Measurements from ENCODE around the gene SLC39A3. TPM values are rescaled to one million over a fixed set of nuclear protein-coding genes. Genes with fewer than 3 reads are reported as not detected.

Gene SLC39A3
- total RNA-seq, 1 experiment from 2014 or later, result 32.4 TPM

DNA sequence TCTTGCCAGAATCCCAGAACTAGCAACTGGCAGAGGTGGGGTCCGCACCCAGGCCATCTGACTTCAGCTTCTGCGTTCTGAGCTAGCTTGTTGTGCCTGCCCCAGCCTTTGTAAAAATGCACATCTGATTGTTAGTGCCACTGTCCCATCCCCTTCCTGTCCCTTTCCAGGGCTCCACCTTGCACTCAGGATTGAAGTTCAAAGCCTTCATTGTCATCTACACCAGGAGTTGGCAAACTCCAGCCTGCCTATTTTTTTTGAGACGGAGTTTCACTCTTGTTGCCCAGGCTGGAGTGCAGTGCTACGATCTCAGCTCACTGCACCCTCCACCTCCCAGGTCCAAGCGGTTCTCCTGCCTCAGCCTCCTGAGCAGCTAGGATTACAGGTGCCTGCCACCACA lies 48.4 kb upstream of the SLC39A3 start:
- no peak overlapping the region for H3K27ac ChIP-seq (ENCODE audit: insufficient read length, low read depth, low read length)
- H3K79me2 ChIP-seq (ENCODE audit: insufficient read depth, low read length), result peaks cover 13% of the 10 kb centered on the region; the same call in 1 of the 2 replicates
- no peak overlapping the region for H2AFZ ChIP-seq (ENCODE audit: low read length)
- H3K79me1 ChIP-seq (ENCODE audit: insufficient read depth, low read depth, low read length, poor library complexity, severe bottlenecking), result peaks cover 9% of the 10 kb centered on the region
- H3K4me2 ChIP-seq (ENCODE audit: insufficient read depth, insufficient read length, low read length), result no peak overlapping the region
- H3K9me3 Mint-ChIP-seq, result peaks cover 0 to 4% of the 10 kb centered on the region in 2 experiments; a peak in 1 of 5 replicates
- no peaks in the 10 kb centered on the region for H3K4me1 ChIP-seq (ENCODE audit: insufficient read depth, low read length)
- no CpG with 5 or more reads among the region's 5 CpGs for WGBS (ENCODE audit: extremely low coverage, insufficient read length, low lambda C conversion rate)
- no peak overlapping the region for H4K5ac ChIP-seq (ENCODE audit: insufficient read length, low read depth, low read length)
- no peak overlapping the region for H2BK120ac ChIP-seq (ENCODE audit: low read depth, low read length, poor library complexity, severe bottlenecking)
- no peak overlapping the region for H2AK5ac ChIP-seq (ENCODE audit: insufficient read length, low read length)
- H3K36me3 Mint-ChIP-seq (ENCODE audit: insufficient read depth in 1 of 3, low read depth in 3 of 3), result peaks cover 32 to 54% (median 49%) of the 10 kb centered on the region in 3 experiments
- no peak overlapping the region for H3K18ac ChIP-seq (ENCODE audit: insufficient read length, low read depth, low read length)
- H3K9ac ChIP-seq (ENCODE audit: extremely low read depth, insufficient read length, low read length), result no peak overlapping the region
- H3K4me3 Mint-ChIP-seq, result peak overlapping the region in 1 of 2 experiments; percentile 39; a peak in 1 of 5 replicates
- no peak overlapping the region for H2BK5ac ChIP-seq (ENCODE audit: insufficient read length, low read length)
- H3K27me3 ChIP-seq (ENCODE audit: insufficient read depth, low read length), result no peaks in the 10 kb centered on the region
- H4K20me1 ChIP-seq (ENCODE audit: control insufficient read depth, insufficient read depth, insufficient read length), result no peaks in the 10 kb centered on the region
- H3K9me3 ChIP-seq (ENCODE audit: control insufficient read depth, low read depth, low read length), result no peaks in the 10 kb centered on the region
- no peak overlapping the region for H2BK20ac ChIP-seq (ENCODE audit: low read depth, low read length, poor library complexity, severe bottlenecking)
- no peak overlapping the region for H3K56ac ChIP-seq (ENCODE audit: insufficient read length, low read depth, low read length)
- peak overlapping the region in 2 of 3 experiments; percentile 40 to 86; a peak in 2 of 7 replicates for H3K27ac Mint-ChIP-seq
- no peak overlapping the region for H4K91ac ChIP-seq (ENCODE audit: insufficient read length, low read depth, low read length)
- no peak overlapping the region for H3T11ph ChIP-seq (ENCODE audit: low read length)
- no peak overlapping the region for H3K23ac ChIP-seq (ENCODE audit: insufficient read length, low read depth, low read length)
- H3K23me2 ChIP-seq (ENCODE audit: insufficient read length, low read depth, low read length, poor library complexity, severe bottlenecking), result peaks cover 6% of the 10 kb centered on the region
- no peak overlapping the region for H4K8ac ChIP-seq (replicated peaks; ENCODE audit: insufficient read length, low read depth, low read length)
- no peak for DNase-seq
- no peak overlapping the region for H3K4ac ChIP-seq (ENCODE audit: low read depth, low read length)
- H3K27me3 Mint-ChIP-seq (ENCODE audit: low read depth), result no peaks in the 10 kb centered on the region; the same call in 1 of the 2 replicates
- peaks cover 7 to 18% of the 10 kb centered on the region in 2 experiments; a peak in 3 of 4 replicates for H3K4me1 Mint-ChIP-seq
- H3K14ac ChIP-seq (ENCODE audit: insufficient read depth, low read length), result no peak overlapping the region
- no peak overlapping the region for H2BK12ac ChIP-seq (ENCODE audit: insufficient read length, low read depth, low read length)
- TF ChIP-seq, protein P1, sequence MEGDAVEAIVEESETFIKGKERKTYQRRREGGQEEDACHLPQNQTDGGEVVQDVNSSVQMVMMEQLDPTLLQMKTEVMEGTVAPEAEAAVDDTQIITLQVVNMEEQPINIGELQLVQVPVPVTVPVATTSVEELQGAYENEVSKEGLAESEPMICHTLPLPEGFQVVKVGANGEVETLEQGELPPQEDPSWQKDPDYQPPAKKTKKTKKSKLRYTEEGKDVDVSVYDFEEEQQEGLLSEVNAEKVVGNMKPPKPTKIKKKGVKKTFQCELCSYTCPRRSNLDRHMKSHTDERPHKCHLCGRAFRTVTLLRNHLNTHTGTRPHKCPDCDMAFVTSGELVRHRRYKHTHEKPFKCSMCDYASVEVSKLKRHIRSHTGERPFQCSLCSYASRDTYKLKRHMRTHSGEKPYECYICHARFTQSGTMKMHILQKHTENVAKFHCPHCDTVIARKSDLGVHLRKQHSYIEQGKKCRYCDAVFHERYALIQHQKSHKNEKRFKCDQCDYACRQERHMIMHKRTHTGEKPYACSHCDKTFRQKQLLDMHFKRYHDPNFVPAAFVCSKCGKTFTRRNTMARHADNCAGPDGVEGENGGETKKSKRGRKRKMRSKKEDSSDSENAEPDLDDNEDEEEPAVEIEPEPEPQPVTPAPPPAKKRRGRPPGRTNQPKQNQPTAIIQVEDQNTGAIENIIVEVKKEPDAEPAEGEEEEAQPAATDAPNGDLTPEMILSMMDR (conservative IDR thresholded peaks at IDR 0.05), result no peak
- H2BK15ac ChIP-seq (ENCODE audit: low read depth, low read length), result no peak overlapping the region
